K562 (cell line): ENCODE results near the gene WFDC1. TPM values are rescaled to one million over a fixed set of nuclear protein-coding genes. Genes with fewer than 3 reads are reported as not detected.

Source experiments
- ATAC-seq: fragments of 200-7000 bp; cut with Tn5 transposase; 3 replicates; pipeline ENCODE4 v1.9.1; 2020; ENCODE audit warnings: moderate library complexity
- BruUV-seq: library from RNA; stranded (reverse); fragments of 400-500 nt; replicated peaks from 2 replicates; lab custom pipeline; 2021; lab: Mats Ljungman, UMichigan
- CTCF ChIA-PET: fragments of 300-600 bp; formaldehyde crosslinking; extraction: SDS; loops from one replicate; lab custom pipeline; 2021; ENCODE audit warnings: low intra/inter-chr PET ratio; lab: Yijun Ruan, JAX
- POLR2A ChIA-PET: fragments of 300-600, 350-650 bp; sonication (Branson Sonifier 250); formaldehyde crosslinking; extraction: SDS; loops from one replicate; lab custom pipeline; 2021; ENCODE audit warnings: antibody characterized with exemption, inconsistent platforms; lab: Yijun Ruan, JAX
- DNase-seq, 4 experiments: peaks; one replicate each; pipeline versions ENCODE4 v3.0.0 to v3.0.0-alpha.2; 2011 to 2018; ENCODE audit warnings: low spot score in 3 of 4, mixed read lengths in 3 of 4; ENCODE audit errors: extremely low read depth in 1 of 4
- FAIRE-seq: peaks from 2 replicates; lab custom pipeline; 2011; peaks lifted over from hg19 to GRCh38; lab: Jason Lieb, UNC
- H2AFZ ChIP-seq: 2 replicates; pipeline ENCODE4 v1.6.0; 2011; ENCODE audit warnings: low read depth, low read length, control low read depth, inconsistent platforms
- H3K27ac ChIP-seq: fragments of 200-600 bp; 3 replicates; pipeline ENCODE4 v1.8.0; 2011; ENCODE audit warnings: low read depth, mild to moderate bottlenecking, control low read depth, inconsistent platforms, low read length, moderate library complexity, mixed read lengths; ENCODE audit errors: extremely low read depth
- H3K27me3 ChIP-seq, 2 experiments: fragments of 300-600 bp in 1 of 2; 2 replicates in 1 of 2; 3 replicates in 1 of 2; pipeline versions ENCODE4 v1.6.0 to v1.8.0; 2011; ENCODE audit warnings: inconsistent platforms in 2 of 2, low read length in 2 of 2, mild to moderate bottlenecking in 1 of 2, mixed read lengths in 1 of 2, moderate library complexity in 1 of 2; ENCODE audit not compliant: control insufficient read depth in 2 of 2, insufficient read depth in 2 of 2
- H3K36me3 ChIP-seq: fragments of 300-600 bp; 3 replicates; pipeline ENCODE4 v1.8.0; 2011; ENCODE audit warnings: mild to moderate bottlenecking, low read length, inconsistent platforms; ENCODE audit not compliant: control insufficient read depth, insufficient read depth
- H3K4me1 ChIP-seq, 2 experiments: fragments of 200-600 bp in 1 of 2; replicated peaks in 1 of 2; 2 replicates in 1 of 2; 3 replicates in 1 of 2; pipeline versions ENCODE4 v1.5.1 to v1.8.0; 2011; ENCODE audit warnings: inconsistent platforms in 2 of 2, low read length in 2 of 2, mild to moderate bottlenecking in 1 of 2, mixed read lengths in 1 of 2, moderate library complexity in 1 of 2; ENCODE audit not compliant: control insufficient read depth in 2 of 2, insufficient read depth in 2 of 2
- H3K4me2 ChIP-seq: 2 replicates; pipeline ENCODE4 v1.6.1; 2011; ENCODE audit warnings: low read length, control low read depth, inconsistent platforms, mixed read lengths; ENCODE audit not compliant: insufficient read depth
- H3K4me3 ChIP-seq: fragments of 200-600 bp; sonication (generic), shearing (Covaris generic); 2 replicates; pipeline ENCODE4 v1.5.1; 2016; ENCODE audit warnings: control low read depth, inconsistent platforms
- H3K79me2 ChIP-seq: fragments of 200-600 bp; 3 replicates; pipeline ENCODE4 v1.8.0; 2011; ENCODE audit warnings: low read length, inconsistent platforms; ENCODE audit not compliant: control insufficient read depth, insufficient read depth
- H3K9ac ChIP-seq, 2 experiments: 2 replicates each; pipeline versions ENCODE4 v1.6.0 to v1.6.1; 2011; ENCODE audit warnings: low read depth in 2 of 2, low read length in 2 of 2, control low read depth in 1 of 2, inconsistent platforms in 1 of 2, mild to moderate bottlenecking in 1 of 2, mixed read lengths in 1 of 2; ENCODE audit not compliant: insufficient read depth in 1 of 2
- H3K9me1 ChIP-seq: one replicate; pipeline ENCODE4 v1.6.0; 2011; ENCODE audit warnings: inconsistent platforms, mild to moderate bottlenecking, low read length, moderate library complexity; ENCODE audit not compliant: control insufficient read depth, insufficient read depth
- H3K9me3 ChIP-seq: replicated peaks from 2 replicates; pipeline ENCODE4 v1.5.1; 2011; ENCODE audit warnings: low read depth, low read length, inconsistent platforms; ENCODE audit not compliant: control insufficient read depth, insufficient read depth
- H4K20me1 ChIP-seq: replicated peaks from 2 replicates; pipeline ENCODE4 v1.6.1; 2011; ENCODE audit warnings: low read length, inconsistent platforms, mixed read lengths; ENCODE audit not compliant: control insufficient read depth, insufficient read depth
- ARID1B ChIP-seq: fragments of 450-650 bp; IDR thresholded peaks from 2 replicates; pipeline ENCODE4 v1.6.1; 2016; ENCODE audit warnings: antibody characterized with exemption, mild to moderate bottlenecking, inconsistent platforms
- FOXK2 ChIP-seq, 2 experiments: fragments of 450-650 bp; IDR thresholded peaks in 1 of 2; conservative IDR thresholded peaks in 1 of 2; 2 replicates each; pipeline ENCODE4 v1.6.1; 2016; ENCODE audit warnings: low read depth in 2 of 2, mild to moderate bottlenecking in 1 of 2
- KLF16 ChIP-seq: IDR thresholded peaks from 2 replicates; pipeline ENCODE4 v1.6.1; 2016; ENCODE audit warnings: antibody characterized with exemption
- MED1 ChIP-seq: sonication (generic); formaldehyde crosslinking; IDR thresholded peaks from 2 replicates; pipeline ENCODE4 v1.8.1; 2023; ENCODE audit warnings: missing genetic modification reagents, borderline replicate concordance
- NFXL1 ChIP-seq: fragments of 450-650 bp; formaldehyde crosslinking; IDR thresholded peaks from 2 replicates; pipeline ENCODE4 v1.4.0; 2021; ENCODE audit warnings: mild to moderate bottlenecking
- NFYB ChIP-seq: IDR thresholded peaks from 2 replicates; pipeline ENCODE4 v1.6.1; 2011; ENCODE audit warnings: mild to moderate bottlenecking, moderate library complexity; ENCODE audit not compliant: insufficient read length; ENCODE audit errors: extremely low read depth
- NONO ChIP-seq, 2 experiments: fragments of 200-400 bp in 1 of 2; fragments of 450-650 bp in 1 of 2; formaldehyde crosslinking in 1 of 2; IDR thresholded peaks; 2 replicates each; pipeline ENCODE4 v1.6.1; 2017; ENCODE audit warnings: low read depth in 2 of 2, mild to moderate bottlenecking in 2 of 2, moderate library complexity in 2 of 2, low read length in 1 of 2
- NRF1 ChIP-seq, 2 experiments: fragments of 450-650 bp; IDR thresholded peaks in 1 of 2; conservative IDR thresholded peaks in 1 of 2; 2 replicates each; pipeline ENCODE4 v1.6.1; 2014; ENCODE audit warnings: mild to moderate bottlenecking in 2 of 2
- NUFIP1 ChIP-seq: fragments of 450-650 bp; IDR thresholded peaks from 2 replicates; pipeline ENCODE4 v1.6.1; 2018; ENCODE audit not compliant: partially characterized antibody
- PHTF2 ChIP-seq: fragments of 250-450 bp; sonication (Bioruptor Pico); IDR thresholded peaks from 2 replicates; pipeline ENCODE4 v1.5.0; 2021; ENCODE audit warnings: mild to moderate bottlenecking
- SOX6 ChIP-seq: fragments of 450-650 bp; IDR thresholded peaks from 2 replicates; pipeline ENCODE4 v1.6.1; 2014; ENCODE audit warnings: mild to moderate bottlenecking
- SPI1 ChIP-seq: IDR thresholded peaks from 2 replicates; pipeline ENCODE4 v1.6.1; 2011; ENCODE audit warnings: low read depth, low read length, control low read depth, borderline replicate concordance
- TAF7 ChIP-seq: fragments of 450-650 bp; IDR thresholded peaks from 2 replicates; pipeline ENCODE4 v1.6.1; 2016; ENCODE audit warnings: missing genetic modification characterization, missing compliant biosample characterization
- TAL1 ChIP-seq: fragments of 450-650 bp; IDR thresholded peaks from 2 replicates; pipeline ENCODE4 v1.6.1; 2016; ENCODE audit warnings: mild to moderate bottlenecking
- TEAD4 ChIP-seq, 2 experiments: sonication (generic) in 1 of 2; formaldehyde crosslinking in 1 of 2; IDR thresholded peaks; 2 replicates each; pipeline versions ENCODE4 v1.6.1 to v1.8.0; 2012 to 2022; ENCODE audit warnings: borderline replicate concordance in 1 of 2, inconsistent platforms in 1 of 2, low read length in 1 of 2, mild to moderate bottlenecking in 1 of 2, missing genetic modification reagents in 1 of 2
- VEZF1 ChIP-seq: fragments of 200-800 bp; sonication (Bioruptor generic); IDR thresholded peaks from 2 replicates; pipeline ENCODE4 v1.6.1; 2017; ENCODE audit warnings: missing genetic modification characterization, missing compliant biosample characterization
- ZC3H4 ChIP-seq: sonication (generic); formaldehyde crosslinking; IDR thresholded peaks from 2 replicates; pipeline ENCODE4 v1.9.0; 2021; ENCODE audit warnings: missing genetic modification reagents, borderline replicate concordance
- ZEB2 ChIP-seq: fragments of 450-650 bp; IDR thresholded peaks from 2 replicates; pipeline ENCODE4 v1.6.1; 2016
- ZNF146 ChIP-seq: IDR thresholded peaks from one replicate; pipeline ENCODE4 v1.6.1; 2018; ENCODE audit warnings: missing compliant biosample characterization; ENCODE audit not compliant: unreplicated experiment
- ZNF232 ChIP-seq: sonication (generic); formaldehyde crosslinking; IDR thresholded peaks from 2 replicates; pipeline ENCODE4 v1.8.0; 2022; ENCODE audit warnings: mild to moderate bottlenecking, missing genetic modification reagents
- ZNF699 ChIP-seq: fragments of 250-450 bp; sonication (Bioruptor Pico); IDR thresholded peaks from 2 replicates; pipeline ENCODE4 v1.8.0; 2021; ENCODE audit warnings: mild to moderate bottlenecking, moderate library complexity; ENCODE audit not compliant: insufficient replicate concordance
- ZNF740 ChIP-seq, 3 experiments: fragments of 200-800 bp in 1 of 3; sonication (Bioruptor generic) in 1 of 3; sonication (generic) in 1 of 3; formaldehyde crosslinking in 1 of 3; IDR thresholded peaks; 2 replicates each; pipeline versions ENCODE4 v1.6.1 to v1.8.0; 2016 to 2022; ENCODE audit warnings: mild to moderate bottlenecking in 2 of 3, missing compliant biosample characterization in 2 of 3, missing genetic modification characterization in 2 of 3, missing genetic modification reagents in 1 of 3
- WGBS: fragments of 100-300 bp; shearing (Covaris generic); methylation state at CpG from one replicate; pipeline ENCODE4 v1.1.6; 2016; ENCODE audit warnings: low coverage, mixed read lengths; ENCODE audit not compliant: insufficient coverage; ENCODE audit errors: missing lambda C conversion rate; 5-methylcytosine and 5-hydroxymethylcytosine counted together
- in situ Hi-C: fragments of 300-500 bp; cut with MboI; formaldehyde crosslinking; loops from 4 replicates; pipeline ENCODE4 v1.15.0; 2018; ENCODE audit warnings: inconsistent platforms, mixed read lengths
- intact Hi-C: fragments of 100-400 bp; cut with micrococcal nuclease; formaldehyde crosslinking; loops from 2 replicates; pipeline ENCODE4 v1.14.2; 2022
- polyA plus RNA-seq, 8 experiments: library from polyadenylated mRNA; depleted of rRNA in 4 of 8; stranded (reverse) in 5 of 8; unstranded in 3 of 8; fragments of >200 nt; fragmentation: Nextera tagmentation in 2 of 8; fragmentation: Illumina TruSeq in 1 of 8; extraction: Ambion mirVana in 2 of 8; extraction: Trizol in 1 of 8; gene quantifications; 2 replicates each; pipeline versions ENCODE4 v1.2.1 to v1.2.3, GENCODE V29; 2011 to 2014; ENCODE audit warnings: inconsistent platforms in 1 of 8, missing spikeins in 1 of 8
- total RNA-seq, 7 experiments: library from RNA; depleted of rRNA in 6 of 7; stranded (reverse); fragments of >200 nt in 6 of 7; fragmentation: Illumina TruSeq in 2 of 7; extraction: Trizol in 2 of 7; gene quantifications; 2 replicates each; pipeline versions ENCODE4 v1.2.1 to v1.2.3, GENCODE V29; 2011 to 2021; ENCODE audit warnings: low replicate concordance in 1 of 7

WFDC1 gene
- total and polyA plus RNA-seq, 9 of the 15 experiments (the other 6 are each of a cell fraction or from before 2014, with no cell fraction given), result not detected

GRCh38 chr16:84246679-84247077 is 48.0 kb upstream of the WFDC1 start:
- POLR2A ChIA-PET, result interaction anchor here (2.6 kb wide), 1 partner anchor 9 kb away, joined by 10 read pairs; no protein-coding TSS in a partner anchor
- Histone ChIP-seq H3K9me1 (no peaks in the 10 kb centered on the region), H3K27ac (no peak overlapping the region), H2AFZ (no peak overlapping the region), H4K20me1 (no peaks in the 10 kb centered on the region), H3K4me2 (no peak overlapping the region), H3K9ac (no peak overlapping the region), H3K9me3 (no peaks in the 10 kb centered on the region), H3K36me3 (no peaks in the 10 kb centered on the region), H3K4me1 (0 out of 5 replicates have a peak, but pooled peaks cover 0 to 2% of the 10 kb centered on the region in 2 experiments), H3K4me3 (no peak overlapping the region), H3K27me3 (peaks cover 27 to 61% of the 10 kb centered on the region in 2 experiments), H3K79me2 (no peaks in the 10 kb centered on the region)
- in situ Hi-C loops, result no loop called here
- ATAC-seq (peak; percentile 73), DNase-seq (peak; percentile 32 to 68 (median 63)), FAIRE-seq (no peak)
- no TSS peak for BruUV-seq
- intact Hi-C loops, result no loop called here
- CTCF ChIA-PET, result no interaction called here
- 0% methylated on average over 5 of the region's 5 CpGs for WGBS
- TF ChIP-seq TEAD4 (IDR thresholded peaks at IDR 0.05; ENCODE audit: low read length) (peak; percentile 32; the same call in 1 of the 2 replicates), TEAD4 (CRISPR knock-in tag; IDR thresholded peaks at IDR 0.05; ENCODE audit: borderline replicate concordance) (no peak), NFYB (no peak), NONO (IDR thresholded peaks at IDR 0.05; ENCODE audit: low read depth in 2 of 2, low read length in 1 of 2) (no peak), ZC3H4 (CRISPR knock-in tag) (no peak), TAF7 (no peak), ZNF232 (no peak), FOXK2 (conservative IDR thresholded peaks at IDR 0.05 in 1 of 2, IDR thresholded peaks at IDR 0.05 in 1 of 2; ENCODE audit: low read depth in 2 of 2) (0 out of 4 replicates have a peak, but pooled peaks of 1 of the 2 experiments have one; percentile 26), SOX6 (no peak), ZNF699 (CRISPR knock-in tag) (no peak), ARID1B (0 out of 2 replicates have a peak, but pooled peaks have one; percentile 23), KLF16 (peak; percentile 65; the same call in 1 of the 2 replicates), ZEB2 (peak; percentile 27; the same call in 1 of the 2 replicates), NUFIP1 (no peak), TAL1 (peak; percentile 31; the same call in 1 of the 2 replicates), PHTF2 (CRISPR knock-in tag) (no peak), NRF1 (conservative IDR thresholded peaks at IDR 0.05 in 1 of 2, IDR thresholded peaks at IDR 0.05 in 1 of 2) (no peak), ZNF146 (no peak), SPI1 (peak; percentile 73; the same call in 1 of the 2 replicates), VEZF1 (CRISPR knock-in tag) (peak; percentile 90), ZNF740 (CRISPR knock-in tag; IDR thresholded peaks at IDR 0.05) (no peak), ZNF740 (tag; IDR thresholded peaks at IDR 0.05) (peak in 1 of 2 experiments; percentile 94; a peak in 2 of 4 replicates), NFXL1 (no peak), MED1 (no peak)
